Cardiac muscle cell (in vitro differentiated cells and primary cell): ENCODE measurements around the gene KIF12. TPM values are rescaled to one million over a fixed set of nuclear protein-coding genes. Genes with fewer than 3 reads are reported as not detected.

Experiments
- DNase-seq, 2 donors: peaks; one replicate each; pipeline versions ENCODE4 v3.0.0 to v3.0.0-alpha.2; 2010 to 2017; ENCODE audit warnings: low read depth in 1 of 2, low spot score in 1 of 2
- H3K27ac ChIP-seq: fragments of 200-600 bp; sonication (generic); 2 replicates; pipeline ENCODE4 v1.5.1; 2016
- H3K27me3 ChIP-seq: fragments of 200-600 bp; sonication (generic); 2 replicates; pipeline ENCODE4 v1.6.0; 2016; ENCODE audit warnings: control low read depth
- H3K36me3 ChIP-seq: fragments of 200-600 bp; sonication (generic); 2 replicates; pipeline ENCODE4 v1.5.1; 2016; ENCODE audit warnings: control low read depth
- H3K4me1 ChIP-seq: fragments of 200-600 bp; sonication (generic); 2 replicates; pipeline ENCODE4 v1.8.1; 2017; ENCODE audit warnings: low read depth, mild to moderate bottlenecking, mixed run types
- H3K4me3 ChIP-seq: fragments of 200-600 bp; sonication (generic); 2 replicates; pipeline ENCODE4 v1.5.1; 2016; ENCODE audit warnings: mild to moderate bottlenecking
- H3K9me3 ChIP-seq: fragments of 200-600 bp; sonication (generic); 2 replicates; pipeline ENCODE4 v1.5.1; 2017; ENCODE audit warnings: low read depth, mild to moderate bottlenecking, control low read depth
- polyA plus RNA-seq: library from polyadenylated mRNA; unstranded; fragments of >200 nt; fragmentation: Nextera tagmentation; extraction: Ambion mirVana; gene quantifications from 2 replicates; pipeline ENCODE4 v1.2.1, GENCODE V29; 2016
- total RNA-seq: library from RNA; depleted of rRNA; stranded (reverse); fragments of >200 nt; gene quantifications from 2 replicates; pipeline ENCODE4 v1.2.3, GENCODE V29; 2016
- TF ChIP-seq, protein P1 (sequence below): IDR thresholded peaks from 2 replicates; pipeline ENCODE4 v1.5.1; 2012; ENCODE audit warnings: low read depth, mild to moderate bottlenecking, low read length

Gene KIF12
- total RNA-seq (0.04 and 1.1 TPM in 2 replicates), polyA plus RNA-seq (0.64 and 1.6 TPM in 2 replicates)

DNA sequence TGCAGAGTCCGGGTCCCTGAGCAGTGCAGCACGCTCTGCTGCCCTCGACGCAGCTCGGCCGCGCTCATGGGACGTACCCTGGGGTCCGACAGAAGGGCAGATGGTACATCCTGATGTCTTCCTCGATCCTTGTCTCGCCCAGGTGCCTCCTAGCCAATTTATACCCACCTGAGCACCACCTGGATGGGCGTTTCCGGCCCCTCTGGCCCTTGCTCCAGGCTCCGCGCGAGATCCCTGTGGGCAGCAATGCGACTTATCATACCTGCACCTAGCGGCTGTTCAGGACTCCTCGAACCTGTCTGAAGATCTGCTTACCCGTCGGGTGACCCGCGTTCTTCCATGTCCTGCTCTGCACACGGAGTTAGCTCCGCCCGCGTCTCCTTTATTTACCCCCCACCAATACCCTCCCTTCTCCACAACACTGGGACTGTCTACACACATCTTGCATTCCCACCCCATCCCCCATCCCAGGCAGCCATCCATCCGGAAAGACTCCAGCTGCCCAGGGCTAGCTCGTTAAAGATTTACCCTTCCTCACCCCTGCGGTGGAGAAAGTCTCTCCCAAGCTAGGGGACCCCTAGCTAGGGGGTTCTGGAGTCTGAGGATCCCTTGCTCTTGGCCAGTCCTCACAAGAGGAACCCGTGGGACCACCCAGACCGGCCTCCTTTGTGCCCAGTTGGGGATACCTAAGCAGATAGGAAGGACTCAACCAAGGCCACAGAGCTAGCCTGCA, at the start of gene KIF12:
Gene KIF12, minus strand, starts transcription at position 357 of the 733 bp plus-strand sequence. Its CDS starts 16 bp downstream, at position 341.
- no peaks in the 10 kb centered on the region for H3K9me3 ChIP-seq
- H3K27me3 ChIP-seq: peaks cover 51% of the 10 kb centered on the region
- no peak within 1 kb of the TSS for H3K27ac ChIP-seq
- DNase-seq: no peak
- peak within 1 kb of the TSS; percentile 38 for H3K4me3 ChIP-seq
- no peaks in the 10 kb centered on the region for H3K4me1 ChIP-seq
- TF ChIP-seq, protein P1, sequence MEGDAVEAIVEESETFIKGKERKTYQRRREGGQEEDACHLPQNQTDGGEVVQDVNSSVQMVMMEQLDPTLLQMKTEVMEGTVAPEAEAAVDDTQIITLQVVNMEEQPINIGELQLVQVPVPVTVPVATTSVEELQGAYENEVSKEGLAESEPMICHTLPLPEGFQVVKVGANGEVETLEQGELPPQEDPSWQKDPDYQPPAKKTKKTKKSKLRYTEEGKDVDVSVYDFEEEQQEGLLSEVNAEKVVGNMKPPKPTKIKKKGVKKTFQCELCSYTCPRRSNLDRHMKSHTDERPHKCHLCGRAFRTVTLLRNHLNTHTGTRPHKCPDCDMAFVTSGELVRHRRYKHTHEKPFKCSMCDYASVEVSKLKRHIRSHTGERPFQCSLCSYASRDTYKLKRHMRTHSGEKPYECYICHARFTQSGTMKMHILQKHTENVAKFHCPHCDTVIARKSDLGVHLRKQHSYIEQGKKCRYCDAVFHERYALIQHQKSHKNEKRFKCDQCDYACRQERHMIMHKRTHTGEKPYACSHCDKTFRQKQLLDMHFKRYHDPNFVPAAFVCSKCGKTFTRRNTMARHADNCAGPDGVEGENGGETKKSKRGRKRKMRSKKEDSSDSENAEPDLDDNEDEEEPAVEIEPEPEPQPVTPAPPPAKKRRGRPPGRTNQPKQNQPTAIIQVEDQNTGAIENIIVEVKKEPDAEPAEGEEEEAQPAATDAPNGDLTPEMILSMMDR: no peak
- no peaks in the 10 kb centered on the region for H3K36me3 ChIP-seq

DNA sequence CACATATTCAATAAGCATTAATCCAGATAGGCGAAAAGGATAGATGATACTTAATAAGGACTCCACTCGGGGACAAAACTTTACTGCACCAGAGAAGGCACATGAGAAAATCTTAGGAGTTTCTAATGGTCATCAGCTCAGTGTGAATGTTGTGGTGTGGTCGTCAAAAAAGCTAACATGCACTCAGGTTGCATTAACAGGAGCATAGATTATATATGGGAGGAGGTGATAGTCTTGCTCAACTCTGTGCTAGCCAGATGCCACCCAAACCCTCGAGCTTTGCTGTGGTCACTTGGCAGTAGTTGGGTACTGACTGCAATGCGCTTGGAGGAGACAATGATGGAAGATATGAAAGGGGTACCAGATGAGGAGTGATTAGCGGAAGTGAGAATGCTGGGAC, 47.6 kb upstream of the KIF12 start:
- H3K36me3 ChIP-seq: no peaks in the 10 kb centered on the region
- no peak overlapping the region for H3K27ac ChIP-seq
- no peaks in the 10 kb centered on the region for H3K9me3 ChIP-seq
- TF ChIP-seq, protein P1: no peak
- no peak overlapping the region for H3K4me3 ChIP-seq
- H3K4me1 ChIP-seq: peaks cover 4% of the 10 kb centered on the region
- DNase-seq: no peak
- H3K27me3 ChIP-seq: no peaks in the 10 kb centered on the region

DNA sequence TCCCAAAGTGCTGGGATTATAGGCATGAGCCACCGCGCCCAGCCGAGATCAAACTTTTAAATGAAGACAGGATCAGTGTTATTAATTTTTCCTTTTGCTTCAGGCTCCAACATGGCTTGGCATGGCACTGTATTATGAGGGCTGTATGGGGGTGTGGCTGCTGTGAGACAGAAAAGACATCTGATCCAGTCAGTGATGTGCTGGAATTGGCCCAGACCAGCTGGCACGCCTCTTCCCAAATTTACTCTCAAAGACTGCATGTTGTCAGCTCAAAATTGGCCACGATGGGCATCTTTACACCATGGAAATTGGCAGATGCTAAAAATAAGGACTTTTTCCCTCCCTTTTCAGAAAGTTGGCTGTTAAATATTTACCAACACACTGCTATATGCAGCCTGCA, 44.1 kb upstream of the KIF12 start:
- no peaks in the 10 kb centered on the region for H3K27me3 ChIP-seq
- no peaks in the 10 kb centered on the region for H3K36me3 ChIP-seq
- DNase-seq: no peak
- H3K4me1 ChIP-seq: peaks cover 16% of the 10 kb centered on the region
- TF ChIP-seq, protein P1: no peak
- H3K27ac ChIP-seq: no peak overlapping the region
- no peak overlapping the region for H3K4me3 ChIP-seq
- H3K9me3 ChIP-seq: no peaks in the 10 kb centered on the region

DNA sequence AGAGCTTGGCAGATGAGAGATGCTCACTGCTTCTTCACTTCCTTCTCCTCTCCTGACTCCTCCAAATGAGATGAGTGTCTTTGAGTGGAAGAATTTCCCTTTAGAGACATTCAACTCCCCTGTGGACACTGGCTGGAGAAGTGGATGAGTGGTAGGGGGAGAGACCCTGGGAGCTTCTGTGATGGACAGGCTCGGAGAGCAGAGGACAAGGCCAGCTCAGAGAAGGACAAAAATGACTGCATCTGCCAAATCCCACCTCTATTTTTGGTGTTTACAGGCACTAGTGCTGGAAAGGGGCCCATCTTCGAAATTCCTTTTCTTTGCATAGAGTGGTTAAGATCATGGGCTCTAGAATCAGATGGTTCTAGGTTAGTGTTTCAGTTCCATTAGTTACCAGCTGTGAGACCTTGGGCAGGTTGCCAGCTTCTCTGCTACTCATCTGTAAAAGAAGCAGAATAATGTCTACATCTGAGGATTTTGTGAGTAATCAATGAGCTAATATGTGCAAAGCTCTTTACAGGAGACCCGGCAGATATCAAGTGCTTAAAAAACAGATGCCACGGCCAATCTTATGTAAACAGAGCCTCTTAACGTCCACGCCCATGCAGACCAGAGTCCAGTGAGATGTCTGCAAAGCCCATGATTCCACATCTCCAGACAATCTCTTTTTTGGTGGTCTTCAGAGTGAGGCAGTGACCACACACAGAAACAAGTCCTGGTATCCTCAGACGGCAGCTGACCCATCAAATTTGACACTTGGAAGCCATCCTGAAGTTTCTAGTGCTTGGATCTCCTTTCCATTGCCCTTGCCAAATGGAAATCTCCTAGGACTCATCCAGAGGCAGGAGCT, 42.7 kb upstream of the KIF12 start:
- H3K27me3 ChIP-seq: no peaks in the 10 kb centered on the region
- no peaks in the 10 kb centered on the region for H3K9me3 ChIP-seq
- DNase-seq: peak in 1 of 2 donors; percentile 29
- peak overlapping the region; percentile 26 for H3K27ac ChIP-seq
- no peak overlapping the region for H3K4me3 ChIP-seq
- TF ChIP-seq, protein P1: no peak
- no peaks in the 10 kb centered on the region for H3K36me3 ChIP-seq
- peaks cover 16% of the 10 kb centered on the region for H3K4me1 ChIP-seq

DNA sequence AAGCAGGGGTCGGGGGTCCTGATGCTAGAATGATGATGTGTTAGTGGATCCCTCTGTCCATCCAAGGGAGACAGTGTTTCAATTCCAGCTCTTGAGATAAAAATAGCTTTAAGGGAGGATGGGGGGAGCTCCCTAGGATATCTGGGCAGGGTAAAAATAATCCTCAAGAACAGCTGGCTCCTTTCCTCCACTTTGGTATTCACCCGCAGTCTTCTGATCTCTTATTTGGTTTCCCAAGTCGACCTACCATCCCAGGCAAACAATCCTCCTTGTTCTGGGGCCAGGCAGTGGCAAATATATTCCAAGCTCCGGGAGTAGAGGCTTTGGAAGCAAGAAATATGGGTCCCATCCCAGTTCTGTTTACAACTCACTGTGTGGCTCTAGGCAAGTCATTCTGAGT, 41.8 kb upstream of the KIF12 start:
- peaks cover 16% of the 10 kb centered on the region for H3K4me1 ChIP-seq
- no peaks in the 10 kb centered on the region for H3K27me3 ChIP-seq
- H3K36me3 ChIP-seq: no peaks in the 10 kb centered on the region
- no peaks in the 10 kb centered on the region for H3K9me3 ChIP-seq
- H3K4me3 ChIP-seq: no peak overlapping the region
- no peak for DNase-seq
- TF ChIP-seq, protein P1: no peak
- H3K27ac ChIP-seq: peak overlapping the region; percentile 26
